ENCODE results near the gene CREB3L2. TPM values are rescaled to one million over a fixed set of nuclear protein-coding genes. Genes with fewer than 3 reads are reported as not detected.

Gene CREB3L2
- total and polyA plus RNA-seq, 2 of the 13 experiments (the other 11 are each of a cell fraction or from before 2014, with no cell fraction given) = 22.1 to 41.1 TPM

- TF ChIP-seq ARID4A (CRISPR knock-in tag; IDR thresholded peaks at IDR 0.05; ENCODE audit: borderline replicate concordance) = peak; percentile 28; the same call in 1 of the 2 replicates
- peak; percentile 79; the same call in 1 of the 2 replicates for TF ChIP-seq NR2F2 (IDR thresholded peaks at IDR 0.05; ENCODE audit: borderline replicate concordance, low read depth)
- peak; percentile 56; the same call in 1 of the 2 replicates for TF ChIP-seq MTA1 (CRISPR knock-in tag; IDR thresholded peaks at IDR 0.05; ENCODE audit: borderline replicate concordance)
- no peak for TF ChIP-seq SUZ12 (IDR thresholded peaks at IDR 0.05; ENCODE audit: low read depth, low read length)
- peak; percentile 81 for TF ChIP-seq ZGPAT (CRISPR knock-in tag; IDR thresholded peaks at IDR 0.05)
- TF ChIP-seq PLRG1 (conservative IDR thresholded peaks at IDR 0.05) = no peak
- TF ChIP-seq AKAP8 (CRISPR knock-in tag; IDR thresholded peaks at IDR 0.05) = 0 out of 2 replicates have a peak, but pooled peaks have one; percentile 15
- peak; percentile 47; the same call in 1 of the 2 replicates for TF ChIP-seq TFDP1 (CRISPR knock-in tag; IDR thresholded peaks at IDR 0.05; ENCODE audit: borderline replicate concordance)
- TF ChIP-seq MAFF (IDR thresholded peaks at IDR 0.05; ENCODE audit: low read depth, low read length) = peak; percentile 41; the same call in 1 of the 2 replicates
- no peak for TF ChIP-seq TP53 (CRISPR knock-in tag; conservative IDR thresholded peaks at IDR 0.05)
- TF ChIP-seq ZNF235 (CRISPR knock-in tag; IDR thresholded peaks at IDR 0.05; ENCODE audit: borderline replicate concordance) = no peak
- peak; percentile 79 for TF ChIP-seq NR2C2 (CRISPR knock-in tag; IDR thresholded peaks at IDR 0.05; ENCODE audit: borderline replicate concordance)
- TF ChIP-seq JUND (CRISPR knock-in tag; IDR thresholded peaks at IDR 0.05) = 0 out of 2 replicates have a peak, but pooled peaks have one; percentile 10
- peak; percentile 91 for TF ChIP-seq MED1 (CRISPR knock-in tag; IDR thresholded peaks at IDR 0.05)
- peak; percentile 62 for TF ChIP-seq IKZF5 (CRISPR knock-in tag; IDR thresholded peaks at IDR 0.05)
- peak; percentile 58; the same call in 1 of the 2 replicates for TF ChIP-seq ZMYM3 (CRISPR knock-in tag; IDR thresholded peaks at IDR 0.05)
- no peak for TF ChIP-seq NRL (CRISPR knock-in tag; IDR thresholded peaks at IDR 0.05; ENCODE audit: borderline replicate concordance)
- TF ChIP-seq FOXP1 (IDR thresholded peaks at IDR 0.05) = no peak
- TF ChIP-seq FOXP1 (CRISPR knock-in tag; IDR thresholded peaks at IDR 0.05) = peak; percentile 87
- peak; percentile 90 for TF ChIP-seq FOXP4 (CRISPR knock-in tag; IDR thresholded peaks at IDR 0.05)
These were observed 53.0 kb downstream of the CREB3L2 start (continued) for GRCh38 chr7:137948845-137949330.
